ENCODE measurements around the gene MYRF.

Gene MYRF

GRCh38 chr11:61739413-61739812 is 13.0 kb upstream of the MYRF start:
- DNase-seq (ENCODE audit: low spot score) = no peak

- DNase-seq (ENCODE audit: low spot score) = no peak
Observed at GRCh38 chr11:61739966-61740365, 12.5 kb upstream of the MYRF start.

- no peak for DNase-seq (ENCODE audit: low spot score)
Observed at GRCh38 chr11:61742391-61742790, 10.0 kb upstream of the MYRF start.

- DNase-seq (ENCODE audit: low spot score) = no peak
Observed at GRCh38 chr11:61743486-61744095, 8.8 kb upstream of the MYRF start.

- DNase-seq (ENCODE audit: low spot score) = no peak
Observed at GRCh38 chr11:61744181-61744580, 8.3 kb upstream of the MYRF start.

- no peak for DNase-seq (ENCODE audit: low spot score)
Observed at GRCh38 chr11:61744609-61745156, 7.8 kb upstream of the MYRF start.

- no peak for DNase-seq (ENCODE audit: low spot score)
Observed at GRCh38 chr11:61745781-61746441, 6.5 kb upstream of the MYRF start.

- no peak for DNase-seq (ENCODE audit: low spot score)
Observed at GRCh38 chr11:61746442-61747191, 5.8 kb upstream of the MYRF start.

- DNase-seq (ENCODE audit: low spot score) = peak; percentile 82
Observed at GRCh38 chr11:61747192-61747966, 5.1 kb upstream of the MYRF start.

GRCh38 chr11:61747967-61748285 is 4.5 kb upstream of the MYRF start:
- no peak for DNase-seq (ENCODE audit: low spot score)

GRCh38 chr11:61749591-61750217 is 2.7 kb upstream of the MYRF start:
- DNase-seq (ENCODE audit: low spot score) = peak; percentile 96

- no peak for DNase-seq (ENCODE audit: low spot score)
Observed at GRCh38 chr11:61750631-61751273, 1.7 kb upstream of the MYRF start.

GRCh38 chr11:61751384-61751783 is 1.1 kb upstream of the MYRF start:
- DNase-seq (ENCODE audit: low spot score) = no peak

GRCh38 chr11:61752925-61753521 is 587 bp downstream of the MYRF start:
- DNase-seq (ENCODE audit: low spot score) = no peak

GRCh38 chr11:61753672-61754071 is 1.2 kb downstream of the MYRF start:
- DNase-seq (ENCODE audit: low spot score) = no peak

- no peak for DNase-seq (ENCODE audit: low spot score)
Observed at GRCh38 chr11:61754534-61755482, 2.4 kb downstream of the MYRF start.

- DNase-seq (ENCODE audit: low spot score) = no peak
Observed at GRCh38 chr11:61756147-61756451, 3.7 kb downstream of the MYRF start.

GRCh38 chr11:61756452-61757212 is 4.2 kb downstream of the MYRF start:
- DNase-seq (ENCODE audit: low spot score) = no peak

- DNase-seq (ENCODE audit: low spot score) = peak; percentile 61
Observed at GRCh38 chr11:61757213-61757862, 4.9 kb downstream of the MYRF start.
